ENCODE results near the gene F11.
"Not testable (repeated sequence)": the region's sequence is repeated elsewhere in the genome, so short reads cannot be mapped to it uniquely, and the experiment has no call there.

The F11 gene

DNA sequence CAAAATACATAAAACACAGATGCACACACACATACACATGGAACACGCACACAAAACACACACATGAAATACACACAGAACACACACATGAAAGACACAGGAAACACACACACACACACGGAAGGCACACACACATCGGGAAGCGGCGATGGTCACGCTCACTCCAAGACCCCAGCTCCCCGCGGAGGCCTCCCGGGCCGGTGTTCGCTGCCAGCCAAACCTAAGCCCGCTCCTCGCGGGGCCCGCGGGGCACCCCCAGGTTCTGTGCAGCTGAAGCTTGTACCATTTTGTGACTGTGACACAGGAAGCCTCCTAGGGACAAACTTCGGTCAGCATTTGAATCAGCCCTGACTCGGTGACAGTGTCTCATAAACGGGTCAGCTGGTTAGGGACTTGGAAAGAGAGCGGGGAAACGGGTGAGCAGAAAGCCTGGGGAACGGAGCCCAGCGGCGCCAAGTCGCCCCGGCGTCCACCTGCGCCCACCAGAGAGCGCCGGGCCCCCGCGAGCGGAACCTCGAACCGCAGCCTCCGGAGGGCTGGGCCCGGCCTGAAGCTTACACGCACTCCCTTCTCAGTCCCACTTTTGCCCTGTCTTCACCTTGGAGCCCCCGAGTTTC lies 32.1 kb downstream of the F11 start:
- no peak for DNase-seq (ENCODE audit: low read depth, low spot score)

DNA sequence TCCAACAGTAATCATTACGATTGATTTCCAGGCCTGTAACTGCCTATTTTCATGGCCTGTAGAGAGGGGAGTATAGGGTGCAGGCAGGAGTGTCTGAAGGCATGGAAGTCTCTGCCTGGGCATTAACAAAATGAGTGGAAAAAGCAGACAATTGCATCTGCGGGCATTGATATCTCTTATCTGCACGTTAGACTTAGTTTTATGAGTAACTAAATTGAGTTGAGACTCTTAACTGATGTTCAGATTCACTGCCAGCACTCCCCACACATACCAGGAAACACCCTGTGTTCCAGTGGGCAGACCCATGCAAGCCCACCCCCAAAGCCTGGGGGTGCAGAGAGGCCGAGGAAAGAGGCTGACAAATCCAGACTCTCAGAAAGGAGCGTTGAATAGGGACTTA lies 33.3 kb downstream of the F11 start:
- no peak for DNase-seq (ENCODE audit: low read depth, low spot score)

DNA sequence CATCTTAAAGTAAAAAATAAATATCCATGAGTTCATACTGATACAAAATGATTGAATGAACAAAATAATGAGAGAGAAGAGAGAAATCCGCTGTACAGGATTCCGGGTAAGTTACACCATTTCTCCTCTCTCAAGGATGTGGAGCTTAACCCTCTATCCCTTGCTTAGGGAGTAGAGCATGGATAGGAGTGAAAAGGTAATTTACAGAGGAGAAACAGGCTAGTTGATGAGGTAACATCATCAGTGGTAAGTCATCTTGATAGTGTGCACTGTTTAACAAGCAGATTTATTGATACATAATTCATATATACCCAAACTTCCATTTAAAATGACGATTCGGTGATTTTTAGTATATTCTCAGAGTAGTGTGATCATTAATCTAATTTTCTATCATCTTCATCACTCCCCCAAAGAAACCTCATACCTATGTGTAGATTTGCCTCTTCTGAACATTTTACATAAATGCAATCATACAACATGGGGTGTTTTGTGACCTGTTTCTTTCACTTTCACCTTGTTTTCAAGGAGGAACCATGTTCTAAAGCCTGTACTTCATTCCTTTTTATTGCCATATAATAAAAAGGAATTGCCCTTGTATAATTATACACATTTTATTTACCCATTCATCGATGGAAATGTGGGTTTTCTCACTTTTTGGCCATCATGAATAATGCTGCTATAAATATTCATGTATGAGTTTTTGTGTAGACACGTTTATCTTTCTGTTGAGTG lies 34.8 kb downstream of the F11 start:
- DNase-seq (ENCODE audit: low read depth, low spot score): no peak

DNA sequence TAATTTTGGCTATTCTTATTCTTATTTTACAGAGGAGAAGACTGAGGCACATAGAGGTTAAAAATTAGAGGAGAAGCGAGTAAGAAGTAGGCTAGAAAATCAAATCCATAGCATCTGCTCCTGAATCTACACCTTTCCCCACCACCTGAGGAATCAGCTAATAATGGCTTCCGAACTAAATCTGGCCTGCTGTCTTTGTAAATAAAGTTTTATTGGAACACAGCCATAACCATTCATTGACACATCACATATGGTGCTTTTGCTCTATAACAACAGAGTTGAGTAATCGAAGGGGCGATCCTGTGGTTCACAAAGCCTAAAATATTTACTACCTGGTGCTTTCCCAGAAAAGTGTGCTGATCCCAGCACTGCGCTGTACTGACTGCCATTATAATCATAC lies 38.2 kb downstream of the F11 start:
- no peak for DNase-seq (ENCODE audit: low read depth, low spot score)

DNA sequence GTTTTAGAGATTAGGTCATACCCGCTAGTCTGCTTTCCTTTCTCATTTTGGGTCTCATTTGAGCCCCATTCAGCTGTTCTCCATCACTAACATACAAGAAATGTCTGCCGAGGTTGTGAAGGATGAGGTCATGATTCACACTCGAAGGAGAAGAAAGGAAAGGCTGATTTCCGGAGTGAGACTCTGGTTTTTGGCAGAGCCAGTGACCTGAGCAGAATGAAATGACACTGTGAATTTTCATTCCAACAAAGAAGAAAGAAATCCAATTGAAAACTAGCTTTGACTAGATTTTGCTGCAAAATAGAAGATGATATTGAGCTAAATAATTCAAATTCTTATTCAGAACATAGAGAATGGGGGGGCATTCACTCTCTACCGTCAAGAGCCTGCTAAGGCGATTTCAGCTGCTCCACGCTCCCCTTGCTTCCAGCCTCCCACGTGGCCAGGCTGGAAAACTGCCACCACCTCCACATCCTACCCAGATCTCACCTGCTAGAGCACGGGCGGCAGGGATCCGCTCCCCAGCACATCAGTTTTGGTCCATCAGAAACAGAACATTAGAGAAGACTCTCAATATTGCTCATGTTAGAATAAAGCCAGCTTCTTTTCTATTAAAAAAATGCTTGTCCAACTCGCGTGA lies 39.0 kb downstream of the F11 start:
- no peak for DNase-seq (ENCODE audit: low read depth, low spot score)

DNA sequence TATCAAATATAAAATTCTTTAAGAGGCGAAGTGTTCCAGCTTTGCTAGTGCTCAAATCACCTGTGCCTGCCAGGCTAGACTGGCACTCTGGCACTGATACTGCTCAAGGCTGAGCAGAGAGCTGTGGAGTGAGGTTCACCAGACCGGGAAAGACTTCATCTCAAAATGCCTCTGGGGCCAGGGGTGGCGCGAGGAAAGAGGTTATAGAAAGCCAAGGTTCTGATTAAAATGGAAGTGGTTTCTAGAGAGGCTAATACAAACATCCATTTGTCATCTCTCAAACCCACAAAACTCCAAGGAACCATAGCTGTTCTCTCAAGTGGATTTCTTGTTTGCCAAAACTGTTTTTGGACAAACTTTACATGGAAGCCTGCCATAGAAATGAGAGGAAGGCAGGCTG lies 41.5 kb downstream of the F11 start:
- no peak for DNase-seq (ENCODE audit: low read depth, low spot score)

DNA sequence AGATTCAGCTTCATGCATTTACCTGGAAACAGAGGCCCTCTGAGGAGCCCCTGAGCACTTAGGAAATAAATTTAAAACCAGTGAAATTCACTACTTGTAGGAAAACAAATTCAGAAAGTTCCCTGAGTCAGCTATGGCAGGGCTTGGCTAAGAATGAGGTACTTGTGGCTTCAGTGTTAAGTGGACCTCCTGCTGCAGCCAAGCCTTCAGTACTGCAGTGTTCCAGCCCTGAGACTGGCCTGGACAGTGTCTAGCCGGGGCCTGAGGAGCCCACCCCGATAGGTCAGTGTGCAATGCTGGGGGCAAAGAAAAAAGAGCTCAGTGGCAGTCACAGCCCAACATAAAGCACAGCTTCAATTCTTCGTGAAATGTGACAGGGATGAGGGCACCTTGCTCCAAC lies 41.9 kb downstream of the F11 start:
- no peak for DNase-seq (ENCODE audit: low read depth, low spot score)

DNA sequence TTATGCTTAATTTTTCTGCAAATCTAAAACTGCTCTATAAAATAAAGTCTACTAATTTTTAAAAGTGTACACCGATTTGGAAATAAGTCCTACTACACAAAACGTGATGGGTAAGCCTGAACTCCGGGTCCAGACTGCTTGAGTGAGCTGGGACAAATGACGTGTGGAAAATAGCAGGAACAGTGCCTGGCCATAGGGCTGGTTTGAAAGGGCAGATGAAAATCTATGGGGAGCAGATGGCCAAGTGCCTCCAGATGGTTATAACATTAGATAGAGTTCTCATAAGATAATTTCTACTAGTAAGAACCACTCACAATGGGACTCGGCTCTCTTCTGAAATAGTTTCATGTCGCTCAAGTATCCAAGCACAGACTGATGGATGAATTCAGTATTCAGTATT lies 52.5 kb downstream of the F11 start:
- DNase-seq (ENCODE audit: low read depth, low spot score): no peak

DNA sequence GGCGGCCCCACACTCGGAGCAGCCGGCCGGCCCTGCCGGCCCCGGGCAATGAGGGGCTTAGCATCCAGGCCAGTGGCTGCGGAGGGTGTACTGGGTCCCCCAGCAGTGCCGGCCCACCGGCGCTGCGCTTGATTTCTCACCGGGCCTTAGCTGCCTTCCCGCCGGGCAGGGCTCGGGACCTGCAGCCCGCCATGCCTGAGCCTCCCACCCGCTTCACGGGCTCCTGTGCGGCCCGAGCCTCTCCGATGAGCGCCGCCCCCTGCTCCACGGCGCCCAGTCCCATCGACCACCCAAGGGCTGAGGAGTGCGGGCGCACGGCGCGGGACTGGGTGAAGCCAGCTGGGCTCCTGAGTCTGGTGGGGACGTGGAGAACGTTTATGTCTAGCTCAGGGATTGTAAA lies 58.7 kb downstream of the F11 start:
- DNase-seq (ENCODE audit: low read depth, low spot score): not testable (repeated sequence)

DNA sequence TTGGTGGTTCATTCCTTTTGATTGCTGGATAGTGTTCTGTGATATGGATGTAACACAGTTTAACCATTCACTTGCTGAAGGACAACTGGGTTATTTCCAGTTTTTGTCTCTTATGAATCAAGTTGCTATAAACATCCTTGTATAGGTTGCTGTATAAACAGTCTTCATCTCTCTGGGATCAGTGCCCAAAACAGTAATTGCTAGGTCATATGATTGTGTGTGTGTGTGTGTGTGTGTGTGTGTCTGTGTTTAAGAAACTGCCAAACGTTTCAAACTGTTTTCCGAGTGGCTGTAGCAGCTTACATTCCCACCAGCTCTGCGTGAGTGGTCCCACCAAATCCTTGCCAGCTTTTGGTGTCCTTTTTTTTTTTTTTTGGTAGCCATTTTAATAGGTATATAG lies 60.4 kb downstream of the F11 start:
- no peak for DNase-seq (ENCODE audit: low read depth, low spot score)

DNA sequence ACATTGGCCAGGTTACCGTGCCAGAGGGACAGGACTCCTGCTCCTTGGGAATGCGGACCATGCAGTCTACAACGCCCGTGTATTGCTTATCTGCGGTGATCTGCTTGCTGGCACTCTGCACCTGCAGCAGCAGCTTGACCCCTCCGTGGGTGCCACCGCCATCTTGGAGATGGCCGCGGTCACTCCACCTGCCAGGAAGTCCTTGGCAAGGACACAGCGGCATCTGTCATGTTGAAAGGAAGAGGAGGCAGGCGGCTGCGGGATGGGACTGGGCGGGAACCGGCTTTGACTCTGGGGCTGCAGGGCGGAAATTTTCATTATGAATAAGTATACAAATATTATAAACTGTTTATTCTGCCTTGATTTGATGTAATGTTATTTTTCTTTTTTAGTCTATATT lies 63.4 kb downstream of the F11 start:
- DNase-seq (ENCODE audit: low read depth, low spot score): no peak

DNA sequence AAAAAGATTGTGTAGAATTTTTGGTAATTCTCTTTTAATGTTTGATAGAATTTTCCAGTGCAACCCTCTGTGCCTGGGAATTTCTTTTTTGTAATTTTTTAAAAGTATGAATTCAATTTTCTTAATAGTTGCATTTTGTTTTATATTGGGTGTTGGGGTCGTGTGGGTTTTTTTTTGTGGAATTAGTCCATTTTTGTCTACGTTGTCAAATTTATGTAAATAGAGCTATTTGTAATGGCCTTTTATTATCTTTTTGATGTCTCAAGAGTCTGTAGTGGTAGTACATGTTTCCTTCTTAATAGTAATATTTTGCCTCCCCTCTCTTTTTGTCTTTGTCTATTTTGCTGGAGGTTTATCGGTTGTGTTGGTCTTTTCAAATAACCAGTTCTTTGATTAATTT lies 64.4 kb downstream of the F11 start:
- no peak for DNase-seq (ENCODE audit: low read depth, low spot score)

DNA sequence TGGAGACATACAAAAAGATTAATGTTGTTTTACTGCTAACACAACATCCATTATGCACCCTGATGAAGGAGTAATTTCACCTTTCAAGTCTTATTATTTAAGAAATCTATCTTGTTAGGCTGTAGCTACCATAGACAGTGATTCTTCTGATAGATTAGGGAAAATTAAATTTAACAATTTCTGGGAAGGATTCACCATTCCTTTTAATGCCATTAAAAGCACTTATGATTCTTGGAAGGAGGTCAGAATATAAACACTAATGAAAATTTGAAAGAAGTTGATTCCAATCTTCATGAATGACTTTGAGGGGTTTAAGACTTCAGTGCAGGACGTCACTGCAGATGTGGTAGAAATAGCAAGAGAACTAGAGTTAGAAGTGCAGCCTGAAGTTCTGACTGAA lies 69.8 kb downstream of the F11 start:
- no peak for DNase-seq (ENCODE audit: low read depth, low spot score)
